Umbilical cord (tissue), 2 donors: ENCODE measurements around the gene USP34. TPM values are rescaled to one million over a fixed set of nuclear protein-coding genes. Genes with fewer than 3 reads are reported as not detected.

Experiments
- DNase-seq: peaks from one replicate; pipeline ENCODE4 v3.0.0-alpha.2; 2015; ENCODE audit warnings: low spot score
- total RNA-seq: library from RNA; depleted of rRNA; stranded (reverse); fragments of >200 nt; gene quantifications from one replicate; pipeline ENCODE4 v1.2.3, GENCODE V29; 2014; ENCODE audit warnings: low replicate concordance; ENCODE audit not compliant: insufficient read depth

USP34 gene
- total RNA-seq, 1 donor from 2014 or later, result 131 TPM

- DNase-seq, result no peak
Measured at GRCh38 chr2:61320181-61320580, 150.7 kb downstream of the USP34 start.

GRCh38 chr2:61318553-61318952 is 152.3 kb downstream of the USP34 start:
- DNase-seq, result no peak

- no peak for DNase-seq
Measured at GRCh38 chr2:61295981-61296380, 174.9 kb downstream of the USP34 start.

- DNase-seq, result no peak
Measured at GRCh38 chr2:61291851-61292575, 178.9 kb downstream of the USP34 start.

GRCh38 chr2:61288070-61288841 is 182.6 kb downstream of the USP34 start:
- DNase-seq, result no peak

- no peak for DNase-seq
Measured at GRCh38 chr2:61287254-61287653, 183.6 kb downstream of the USP34 start.

GRCh38 chr2:61283443-61284160 is 187.3 kb downstream of the USP34 start:
- no peak for DNase-seq

GRCh38 chr2:61282104-61282590 is 188.7 kb downstream of the USP34 start:
- DNase-seq, result no peak

GRCh38 chr2:61281321-61281720 is 189.6 kb downstream of the USP34 start:
- no peak for DNase-seq

GRCh38 chr2:61277756-61278155 is 193.1 kb downstream of the USP34 start:
- DNase-seq, result no peak

GRCh38 chr2:61275575-61276184 is 195.2 kb downstream of the USP34 start:
- DNase-seq, result no peak

GRCh38 chr2:61272421-61273070 is 198.3 kb downstream of the USP34 start:
- DNase-seq, result no peak

GRCh38 chr2:61268249-61268648 is 202.6 kb downstream of the USP34 start:
- no peak for DNase-seq

- DNase-seq, result no peak
Measured at GRCh38 chr2:61266632-61267505, 204.0 kb downstream of the USP34 start.

GRCh38 chr2:61263830-61264229 is 207.1 kb downstream of the USP34 start:
- DNase-seq, result no peak

GRCh38 chr2:61262699-61263098 is 208.2 kb downstream of the USP34 start:
- DNase-seq, result no peak

GRCh38 chr2:61257446-61257845 is 213.4 kb downstream of the USP34 start:
- DNase-seq, result no peak

GRCh38 chr2:61255580-61256437 is 215.1 kb downstream of the USP34 start:
- no peak for DNase-seq

- DNase-seq, result no peak
Measured at GRCh38 chr2:61254536-61254935, 216.4 kb downstream of the USP34 start.
